H9 (cell line): Measurements from ENCODE around the gene PRDM11. TPM values are rescaled to one million over a fixed set of nuclear protein-coding genes. Genes with fewer than 3 reads are reported as not detected.

Experiments used
- DNase-seq: peaks from one replicate; pipeline ENCODE4 v3.0.0-alpha.2; 2017
- H2AFZ ChIP-seq: one replicate; pipeline ENCODE4 v1.6.1; 2013; ENCODE audit warnings: mild to moderate bottlenecking, low read length, control low read depth, moderate library complexity
- H2AK5ac ChIP-seq: 2 replicates; pipeline ENCODE4 v1.6.1; 2013; ENCODE audit warnings: low read length, control low read depth, mixed read lengths; ENCODE audit not compliant: insufficient read length
- H2BK120ac ChIP-seq: one replicate; pipeline ENCODE4 v1.6.1; 2013; ENCODE audit warnings: low read depth, mild to moderate bottlenecking, low read length, control low read depth, inconsistent platforms; ENCODE audit not compliant: poor library complexity, severe bottlenecking
- H2BK12ac ChIP-seq: 2 replicates; pipeline ENCODE4 v1.6.1; 2013; ENCODE audit warnings: low read length, control low read depth, mixed read lengths, low read depth; ENCODE audit not compliant: insufficient read length
- H2BK15ac ChIP-seq: 2 replicates; pipeline ENCODE4 v1.6.1; 2013; ENCODE audit warnings: low read depth, low read length, control low read depth
- H2BK20ac ChIP-seq: one replicate; pipeline ENCODE4 v1.6.1; 2013; ENCODE audit warnings: low read depth, mild to moderate bottlenecking, low read length, control low read depth, inconsistent platforms; ENCODE audit not compliant: poor library complexity, severe bottlenecking
- H2BK5ac ChIP-seq: 2 replicates; pipeline ENCODE4 v1.6.1; 2013; ENCODE audit warnings: low read length, control low read depth, mixed read lengths; ENCODE audit not compliant: insufficient read length
- H3K14ac ChIP-seq: 2 replicates; pipeline ENCODE4 v1.6.1; 2013; ENCODE audit warnings: low read length, control low read depth; ENCODE audit not compliant: insufficient read depth
- H3K18ac ChIP-seq: 2 replicates; pipeline ENCODE4 v1.6.1; 2013; ENCODE audit warnings: low read depth, mild to moderate bottlenecking, mixed read lengths, low read length, control low read depth; ENCODE audit not compliant: insufficient read length
- H3K23ac ChIP-seq: 2 replicates; pipeline ENCODE4 v1.6.1; 2013; ENCODE audit warnings: low read length, control low read depth, mixed read lengths, low read depth; ENCODE audit not compliant: insufficient read length
- H3K23me2 ChIP-seq: 2 replicates; pipeline ENCODE4 v1.6.1; 2013; ENCODE audit warnings: low read depth, mild to moderate bottlenecking, mixed read lengths, low read length, control low read depth; ENCODE audit not compliant: insufficient read length, poor library complexity, severe bottlenecking
- H3K27ac ChIP-seq: 2 replicates; pipeline ENCODE4 v1.5.1; 2013; ENCODE audit warnings: low read length, control low read depth, mixed read lengths, low read depth; ENCODE audit not compliant: insufficient read length
- H3K27me3 ChIP-seq: 2 replicates; pipeline ENCODE4 v1.6.1; 2013; ENCODE audit warnings: low read length, control low read depth, inconsistent platforms; ENCODE audit not compliant: insufficient read depth
- H3K4ac ChIP-seq: 2 replicates; pipeline ENCODE4 v1.6.1; 2013; ENCODE audit warnings: low read depth, mild to moderate bottlenecking, control low read depth, inconsistent platforms, low read length, moderate library complexity
- H3K4me1 ChIP-seq: 2 replicates; pipeline ENCODE4 v1.6.1; 2013; ENCODE audit warnings: low read length, control low read depth, inconsistent platforms; ENCODE audit not compliant: insufficient read depth
- H3K4me2 ChIP-seq: 2 replicates; pipeline ENCODE4 v1.6.1; 2013; ENCODE audit warnings: low read length, control low read depth, mixed read lengths; ENCODE audit not compliant: insufficient read length, insufficient read depth
- H3K56ac ChIP-seq: 2 replicates; pipeline ENCODE4 v1.6.1; 2013; ENCODE audit warnings: low read depth, mild to moderate bottlenecking, mixed read lengths, low read length, control low read depth; ENCODE audit not compliant: insufficient read length
- H3K79me1 ChIP-seq: 2 replicates; pipeline ENCODE4 v1.6.1; 2013; ENCODE audit warnings: low read depth, mild to moderate bottlenecking, moderate library complexity, low read length, control low read depth, inconsistent platforms; ENCODE audit not compliant: insufficient read depth, poor library complexity, severe bottlenecking
- H3K79me2 ChIP-seq: 2 replicates; pipeline ENCODE4 v1.6.1; 2013; ENCODE audit warnings: low read length, control low read depth, inconsistent platforms; ENCODE audit not compliant: insufficient read depth
- H3K9ac ChIP-seq: 2 replicates; pipeline ENCODE4 v1.6.1; 2013; ENCODE audit warnings: low read length, control low read depth, mixed read lengths; ENCODE audit not compliant: insufficient read length; ENCODE audit errors: extremely low read depth
- H3K9me3 ChIP-seq: one replicate; pipeline ENCODE4 v1.6.1; 2013; ENCODE audit warnings: low read depth, low read length, inconsistent platforms; ENCODE audit not compliant: control insufficient read depth
- H3T11ph ChIP-seq: one replicate; pipeline ENCODE4 v1.6.1; 2013; ENCODE audit warnings: mild to moderate bottlenecking, low read length, control low read depth, inconsistent platforms
- H4K20me1 ChIP-seq: one replicate; pipeline ENCODE4 v1.6.1; 2013; ENCODE audit not compliant: control insufficient read depth, insufficient read length, insufficient read depth
- H4K5ac ChIP-seq: 2 replicates; pipeline ENCODE4 v1.6.1; 2013; ENCODE audit warnings: low read depth, mild to moderate bottlenecking, mixed read lengths, low read length, control low read depth; ENCODE audit not compliant: insufficient read length
- H4K8ac ChIP-seq: replicated peaks from 2 replicates; pipeline ENCODE4 v1.6.1; 2013; ENCODE audit warnings: low read length, control low read depth, mixed read lengths, low read depth; ENCODE audit not compliant: insufficient read length
- H4K91ac ChIP-seq: 2 replicates; pipeline ENCODE4 v1.6.1; 2013; ENCODE audit warnings: low read depth, mild to moderate bottlenecking, moderate library complexity, mixed read lengths, low read length, control low read depth; ENCODE audit not compliant: insufficient read length
- H3K27ac Mint-ChIP-seq, 3 experiments: 2 replicates in 2 of 3; 3 replicates in 1 of 3; pipeline ENCODE4 v1.8.0; 2020 to 2021; ENCODE audit warnings: mixed read lengths in 3 of 3, mild to moderate bottlenecking in 1 of 3, moderate library complexity in 1 of 3
- H3K27me3 Mint-ChIP-seq: 2 replicates; pipeline ENCODE4 v1.8.0; 2021; ENCODE audit warnings: low read depth, mild to moderate bottlenecking, moderate library complexity, mixed read lengths
- H3K36me3 Mint-ChIP-seq, 3 experiments: 2 replicates in 2 of 3; 3 replicates in 1 of 3; pipeline ENCODE4 v1.8.0; 2020 to 2021; ENCODE audit warnings: low read depth in 3 of 3, mixed read lengths in 3 of 3; ENCODE audit not compliant: insufficient read depth in 1 of 3
- H3K4me1 Mint-ChIP-seq, 2 experiments: 2 replicates each; pipeline ENCODE4 v1.8.0; 2020; ENCODE audit warnings: mixed read lengths in 2 of 2
- H3K4me3 Mint-ChIP-seq, 2 experiments: 2 replicates in 1 of 2; 3 replicates in 1 of 2; pipeline ENCODE4 v1.8.0; 2020 to 2021; ENCODE audit warnings: mild to moderate bottlenecking in 2 of 2, mixed read lengths in 2 of 2, moderate library complexity in 1 of 2
- H3K9me3 Mint-ChIP-seq, 2 experiments: 2 replicates in 1 of 2; 3 replicates in 1 of 2; pipeline ENCODE4 v1.8.0; 2020; ENCODE audit warnings: mild to moderate bottlenecking in 2 of 2, mixed read lengths in 2 of 2, moderate library complexity in 1 of 2
- CTCF ChIP-seq: fragments of 200-600 bp; sonication (generic); conservative IDR thresholded peaks from 3 replicates; pipeline ENCODE4 v1.8.0; 2021; ENCODE audit warnings: antibody characterized with exemption, mild to moderate bottlenecking
- WGBS: extraction: QIAGEN DNeasy Blood & Tissue Kit; methylation state at CpG from one replicate; pipeline ENCODE4 v1.1.7; 2013; ENCODE audit warnings: missing lambda C conversion rate, low lambda C conversion rate, mixed read lengths; ENCODE audit not compliant: insufficient read length; ENCODE audit errors: extremely low coverage; 5-methylcytosine and 5-hydroxymethylcytosine counted together
- total RNA-seq: library from RNA; stranded (reverse); gene quantifications from 2 replicates; pipeline ENCODE4 v1.2.1, GENCODE V29; 2021

Gene PRDM11
- total RNA-seq, 1 experiment from 2014 or later: 11.5 TPM

DNA sequence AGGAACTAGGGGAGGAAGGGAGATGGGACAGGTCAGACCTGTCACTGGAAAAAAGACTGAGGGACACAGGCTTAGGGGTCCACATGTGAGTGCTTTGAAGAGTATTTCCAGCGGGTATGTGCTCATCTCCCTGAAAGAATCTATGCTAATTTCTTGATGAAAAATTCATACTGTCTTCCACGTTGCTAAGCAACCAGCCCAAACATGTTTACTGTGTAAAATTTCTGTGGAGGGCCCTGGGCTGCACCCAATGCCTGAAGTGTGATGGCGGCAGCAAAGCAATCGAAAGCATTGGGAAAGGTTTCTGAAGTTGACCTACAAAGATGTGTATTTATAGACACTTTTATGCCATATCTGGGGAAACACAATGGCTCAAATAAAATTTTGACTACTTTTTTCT, 132.3 kb downstream of the PRDM11 start:
- H3K36me3 Mint-ChIP-seq: peaks cover 6 to 14% (median 11%) of the 10 kb centered on the region in 3 experiments; a peak in 6 of 7 replicates
- H3K79me1 ChIP-seq: no peaks in the 10 kb centered on the region
- H3K56ac ChIP-seq: no peak overlapping the region
- H3K23ac ChIP-seq: no peak overlapping the region
- no peaks in the 10 kb centered on the region for H3K27me3 ChIP-seq
- no peak overlapping the region; the same call in 1 of the 2 replicates for H3K4ac ChIP-seq
- H3K4me1 ChIP-seq: no peaks in the 10 kb centered on the region; the same call in 1 of the 2 replicates
- no peak overlapping the region for H3K18ac ChIP-seq
- DNase-seq: no peak
- H2AFZ ChIP-seq: no peak overlapping the region
- TF ChIP-seq CTCF: no peak
- H4K5ac ChIP-seq: no peak overlapping the region
- H2BK12ac ChIP-seq: no peak overlapping the region
- H3K4me1 Mint-ChIP-seq: peaks cover 9 to 21% of the 10 kb centered on the region in 2 experiments
- no peaks in the 10 kb centered on the region for H3K23me2 ChIP-seq
- H3K27ac Mint-ChIP-seq: no peak overlapping the region
- H4K91ac ChIP-seq: no peak overlapping the region
- H2BK5ac ChIP-seq: no peak overlapping the region
- no peak overlapping the region for H3K14ac ChIP-seq
- no peak overlapping the region for H2BK15ac ChIP-seq
- H3K4me3 Mint-ChIP-seq: no peak overlapping the region
- no peak overlapping the region for H3K27ac ChIP-seq
- H2AK5ac ChIP-seq: no peak overlapping the region
- no peak overlapping the region for H2BK120ac ChIP-seq
- H3T11ph ChIP-seq: no peak overlapping the region
- peaks cover 16% of the 10 kb centered on the region for H3K27me3 Mint-ChIP-seq
- H3K9ac ChIP-seq: no peak overlapping the region
- no peaks in the 10 kb centered on the region for H3K79me2 ChIP-seq
- no peak overlapping the region for H3K4me2 ChIP-seq
- WGBS: no CpG with 5 or more reads among the region's 4 CpGs
- H3K9me3 ChIP-seq: peaks cover 5% of the 10 kb centered on the region
- H3K9me3 Mint-ChIP-seq: peaks cover 11 to 13% of the 10 kb centered on the region in 2 experiments
- H4K8ac ChIP-seq: no peak overlapping the region
- no peak overlapping the region for H2BK20ac ChIP-seq
- no peaks in the 10 kb centered on the region for H4K20me1 ChIP-seq
